PC-9 (cell line): ENCODE data around the gene CD38. TPM values are rescaled to one million over a fixed set of nuclear protein-coding genes. Genes with fewer than 3 reads are reported as not detected.

Experiments used
- BruUV-seq: library from RNA; stranded (reverse); fragments of 400-500 nt; replicated peaks from 2 replicates; lab custom pipeline; 2021; lab: Mats Ljungman, UMichigan
- CTCF ChIA-PET: fragments of 300-600 bp; sonication (Branson Sonifier 250); formaldehyde crosslinking; loops from one replicate; lab custom pipeline; 2022; ENCODE audit warnings: antibody characterized with exemption; lab: Charles Lee
- POLR2A ChIA-PET: fragments of 300-600 bp; sonication (Branson Sonifier 250); formaldehyde crosslinking; loops from one replicate; lab custom pipeline; 2022; ENCODE audit warnings: antibody characterized with exemption; ENCODE audit not compliant: unreplicated experiment; lab: Charles Lee
- DNase-seq, 2 experiments: peaks; one replicate each; pipeline versions ENCODE4 v3.0.0 to v3.0.0-alpha.2; 2015 to 2022; ENCODE audit warnings: mixed read lengths in 1 of 2
- H2AFZ ChIP-seq: fragments of 200-600 bp; sonication (generic); 2 replicates; pipeline ENCODE4 v1.8.1; 2017; ENCODE audit warnings: antibody characterized with exemption
- H3F3A ChIP-seq: fragments of 200-600 bp; sonication (generic); 2 replicates; pipeline ENCODE4 v1.8.1; 2017; ENCODE audit warnings: antibody characterized with exemption, mild to moderate bottlenecking, low read depth; ENCODE audit not compliant: insufficient read depth
- H3K27ac ChIP-seq: fragments of 200-600 bp; sonication (generic); 2 replicates; pipeline ENCODE4 v1.6.1; 2016; ENCODE audit warnings: mixed run types
- H3K27me3 ChIP-seq: fragments of 200-600 bp; sonication (generic); 2 replicates; pipeline ENCODE4 v1.6.1; 2016; ENCODE audit warnings: low read depth, mixed run types; ENCODE audit not compliant: insufficient read depth
- H3K36me3 ChIP-seq: fragments of 200-600 bp; sonication (generic); 2 replicates; pipeline ENCODE4 v1.6.1; 2016; ENCODE audit warnings: low read depth, mixed run types
- H3K4me1 ChIP-seq: fragments of 200-600 bp; sonication (generic); replicated peaks from 2 replicates; pipeline ENCODE4 v1.6.1; 2016; ENCODE audit warnings: mixed run types; ENCODE audit not compliant: insufficient read depth
- H3K4me2 ChIP-seq: fragments of 200-600 bp; sonication (generic); 2 replicates; pipeline ENCODE4 v1.6.1; 2017; ENCODE audit warnings: mixed run types
- H3K4me3 ChIP-seq: fragments of 200-600 bp; sonication (generic); 2 replicates; pipeline ENCODE4 v1.6.1; 2016; ENCODE audit warnings: mixed run types
- H3K79me2 ChIP-seq: fragments of 200-600 bp; sonication (generic); 2 replicates; pipeline ENCODE4 v1.6.1; 2017; ENCODE audit warnings: low read depth, mixed run types
- H3K9me2 ChIP-seq: fragments of 200-600 bp; sonication (generic); 2 replicates; pipeline ENCODE4 v1.8.1; 2017; ENCODE audit warnings: mild to moderate bottlenecking; ENCODE audit not compliant: insufficient read depth
- H3K9me3 ChIP-seq: fragments of 200-600 bp; sonication (generic); 2 replicates; pipeline ENCODE4 v1.8.1; 2016; ENCODE audit warnings: low read depth; ENCODE audit not compliant: insufficient read depth
- H4K20me1 ChIP-seq: fragments of 200-600 bp; sonication (generic); 2 replicates; pipeline ENCODE4 v1.8.1; 2017; ENCODE audit not compliant: insufficient read depth
- CTCF ChIP-seq: fragments of 200-600 bp; sonication (generic); conservative IDR thresholded peaks from 2 replicates; pipeline ENCODE4 v1.6.1; 2017; ENCODE audit warnings: mixed run types, antibody characterized with exemption, mild to moderate bottlenecking, moderate library complexity
- EZH2 ChIP-seq: fragments of 200-600 bp; sonication (generic); IDR thresholded peaks from 2 replicates; pipeline ENCODE4 v1.8.0; 2017; ENCODE audit warnings: antibody characterized with exemption, low read depth
- intact Hi-C: fragments of 100-400 bp; cut with micrococcal nuclease; formaldehyde crosslinking; loops from one replicate; pipeline ENCODE4 v1.10.0; 2022; ENCODE audit not compliant: unreplicated experiment
- total RNA-seq: library from RNA; stranded (reverse); gene quantifications from 2 replicates; pipeline ENCODE4 v1.2.3, GENCODE V29; 2021

The CD38 gene
- total RNA-seq, 1 experiment from 2014 or later: 0.90 TPM

GRCh38 chr4:15870079-15870478, 92.0 kb downstream of the CD38 start:
- no peak for DNase-seq
- Histone ChIP-seq H3K36me3 (no peaks in the 10 kb centered on the region), H3K27ac (no peak overlapping the region), H3K27me3 (no peaks in the 10 kb centered on the region), H3K4me3 (no peak overlapping the region), H3K4me1 (no peaks in the 10 kb centered on the region), H3K79me2 (no peaks in the 10 kb centered on the region), H3K9me3 (no peaks in the 10 kb centered on the region), H3F3A (no peaks in the 10 kb centered on the region), H4K20me1 (no peaks in the 10 kb centered on the region), H2AFZ (no peak overlapping the region), H3K4me2 (no peak overlapping the region), H3K9me2 (no peaks in the 10 kb centered on the region)
- CTCF ChIA-PET: no interaction called here
- POLR2A ChIA-PET: no interaction called here
- BruUV-seq: no TSS peak
- TF ChIP-seq EZH2 (no peak), CTCF (no peak)
- intact Hi-C loops: no loop called here

- Histone ChIP-seq H3K4me1 (no peaks in the 10 kb centered on the region), H3K4me3 (no peak overlapping the region), H3K27me3 (no peaks in the 10 kb centered on the region), H3F3A (no peaks in the 10 kb centered on the region), H2AFZ (no peak overlapping the region), H4K20me1 (no peaks in the 10 kb centered on the region), H3K79me2 (no peaks in the 10 kb centered on the region), H3K36me3 (no peaks in the 10 kb centered on the region), H3K9me3 (no peaks in the 10 kb centered on the region), H3K9me2 (no peaks in the 10 kb centered on the region), H3K27ac (no peak overlapping the region), H3K4me2 (no peak overlapping the region)
- TF ChIP-seq EZH2 (no peak), CTCF (no peak)
- ChIA-PET CTCF (no interaction called here), POLR2A (no interaction called here)
- BruUV-seq: no TSS peak
- intact Hi-C loops: no loop called here
- DNase-seq: no peak
Measured at GRCh38 chr4:15870921-15871664, 93.0 kb downstream of the CD38 start.

- no peak overlapping the region for H3K4me2 ChIP-seq
- BruUV-seq: no TSS peak
- no peak for DNase-seq
- H3K36me3 ChIP-seq: no peaks in the 10 kb centered on the region
- no peak for TF ChIP-seq CTCF
- TF ChIP-seq EZH2: no peak
- H4K20me1 ChIP-seq: no peaks in the 10 kb centered on the region
- H3K27me3 ChIP-seq: no peaks in the 10 kb centered on the region
- H3K4me3 ChIP-seq: no peak overlapping the region
- CTCF ChIA-PET: no interaction called here
- no peak overlapping the region for H3K27ac ChIP-seq
- no peaks in the 10 kb centered on the region for H3K9me2 ChIP-seq
- no peaks in the 10 kb centered on the region for H3K4me1 ChIP-seq
- no peaks in the 10 kb centered on the region for H3K79me2 ChIP-seq
- H3K9me3 ChIP-seq: no peaks in the 10 kb centered on the region
- H2AFZ ChIP-seq: no peak overlapping the region
- intact Hi-C loops: no loop called here
- no peaks in the 10 kb centered on the region for H3F3A ChIP-seq
- POLR2A ChIA-PET: no interaction called here
Measured at GRCh38 chr4:15873117-15873516, 95.0 kb downstream of the CD38 start.
